HG03135 (cell line): ENCODE measurements around the gene PRPF40A.

Source experiments
- ATAC-seq: cut with Tn5 transposase; IDR thresholded peaks from one replicate; pipeline ENCODE4 v1.9.1; 2021; ENCODE audit warnings: mild to moderate bottlenecking, moderate library complexity; ENCODE audit not compliant: unreplicated experiment

Gene PRPF40A

GRCh38 chr2:152620985-152621384 lies 96.3 kb downstream of the PRPF40A start:
- ATAC-seq, result no peak

- no peak for ATAC-seq
Measured at GRCh38 chr2:152620208-152620607, 97.1 kb downstream of the PRPF40A start.

- ATAC-seq, result no peak
Measured at GRCh38 chr2:152618193-152618564, 99.1 kb downstream of the PRPF40A start.

- ATAC-seq, result no peak
Measured at GRCh38 chr2:152617456-152618192, 99.6 kb downstream of the PRPF40A start.

- no peak for ATAC-seq
Measured at GRCh38 chr2:152615177-152615576, 102.1 kb downstream of the PRPF40A start.

GRCh38 chr2:152613235-152613634 lies 104.0 kb downstream of the PRPF40A start:
- ATAC-seq, result no peak

GRCh38 chr2:152611458-152612231 lies 105.6 kb downstream of the PRPF40A start:
- peak; percentile 74 for ATAC-seq

GRCh38 chr2:152609699-152610098 lies 107.6 kb downstream of the PRPF40A start:
- no peak for ATAC-seq

- ATAC-seq, result no peak
Measured at GRCh38 chr2:152609154-152609553, 108.1 kb downstream of the PRPF40A start.

GRCh38 chr2:152607793-152608300 lies 109.4 kb downstream of the PRPF40A start:
- ATAC-seq, result no peak

- no peak for ATAC-seq
Measured at GRCh38 chr2:152606941-152607340, 110.3 kb downstream of the PRPF40A start.

GRCh38 chr2:152606081-152606480 lies 111.2 kb downstream of the PRPF40A start:
- ATAC-seq, result no peak

- ATAC-seq, result no peak
Measured at GRCh38 chr2:152603166-152603565, 114.1 kb downstream of the PRPF40A start.

- no peak for ATAC-seq
Measured at GRCh38 chr2:152602750-152603149, 114.5 kb downstream of the PRPF40A start.
